IMR-90 (cell line): ENCODE data around the gene RAB29. TPM values are rescaled to one million over a fixed set of nuclear protein-coding genes. Genes with fewer than 3 reads are reported as not detected.

Experiments
- ATAC-seq: fragments of 200-7000 bp; cut with Tn5 transposase; 2 replicates; pipeline ENCODE4 v1.9.1; 2020; ENCODE audit warnings: low read depth, mild to moderate bottlenecking, moderate library complexity
- BruUV-seq: library from RNA; stranded (reverse); fragments of 400-500 nt; replicated peaks from 2 replicates; lab custom pipeline; 2021; lab: Mats Ljungman, UMichigan
- CTCF ChIA-PET: fragments of 300-600 bp; formaldehyde crosslinking; extraction: SDS; loops from one replicate; lab custom pipeline; 2021; ENCODE audit warnings: antibody characterized with exemption; lab: Yijun Ruan, JAX
- POLR2A ChIA-PET: fragments of 300-600 bp; sonication (Branson Sonifier 250); formaldehyde crosslinking; loops from one replicate; lab custom pipeline; 2022; ENCODE audit warnings: antibody characterized with exemption; ENCODE audit not compliant: unreplicated experiment; lab: Charles Lee
- DNase-seq: peaks from one replicate; pipeline ENCODE4 v3.0.0; 2013
- H2AFZ ChIP-seq: replicated peaks from 2 replicates; pipeline ENCODE3; 2013; ENCODE audit warnings: low read length, mild to moderate bottlenecking; ENCODE audit not compliant: poor library complexity
- H2AK5ac ChIP-seq: 2 replicates; pipeline ENCODE4 v1.6.1; 2013; ENCODE audit warnings: low read depth, low read length, inconsistent platforms
- H2AK9ac ChIP-seq: replicated peaks from 2 replicates; pipeline ENCODE3; 2013; ENCODE audit warnings: mild to moderate bottlenecking, low read depth, low read length, moderate library complexity; ENCODE audit not compliant: poor library complexity
- H2BK120ac ChIP-seq: 2 replicates; pipeline ENCODE4 v1.6.1; 2013; ENCODE audit warnings: low read depth, low read length, inconsistent platforms
- H2BK15ac ChIP-seq: 3 replicates; pipeline ENCODE4 v1.6.1; 2013; ENCODE audit warnings: low read depth, low read length, inconsistent platforms
- H2BK20ac ChIP-seq: 2 replicates; pipeline ENCODE4 v1.6.1; 2013; ENCODE audit warnings: low read depth, mild to moderate bottlenecking, inconsistent platforms, low read length, moderate library complexity
- H2BK5ac ChIP-seq: 2 replicates; pipeline ENCODE4 v1.6.1; 2013; ENCODE audit warnings: mild to moderate bottlenecking, low read depth, low read length, inconsistent platforms; ENCODE audit not compliant: poor library complexity, severe bottlenecking
- H3K14ac ChIP-seq: replicated peaks from 2 replicates; pipeline ENCODE4 v1.6.1; 2013; ENCODE audit warnings: low read depth, low read length, inconsistent platforms
- H3K18ac ChIP-seq: 2 replicates; pipeline ENCODE4 v1.6.1; 2013; ENCODE audit warnings: low read depth, low read length, control low read depth
- H3K23ac ChIP-seq: 2 replicates; pipeline ENCODE4 v1.6.1; 2013; ENCODE audit warnings: low read depth, low read length, inconsistent platforms
- H3K27ac ChIP-seq: 2 replicates; pipeline ENCODE4 v1.5.1; 2013; ENCODE audit warnings: mild to moderate bottlenecking, control low read depth, low read length; ENCODE audit not compliant: insufficient read depth
- H3K27me3 ChIP-seq: 2 replicates; pipeline ENCODE4 v1.6.1; 2013; ENCODE audit warnings: low read length; ENCODE audit not compliant: control insufficient read depth, insufficient read depth
- H3K36me3 ChIP-seq: 2 replicates; pipeline ENCODE4 v1.6.1; 2013; ENCODE audit warnings: low read length, mixed read lengths; ENCODE audit not compliant: control insufficient read depth, insufficient read depth
- H3K4ac ChIP-seq: 2 replicates; pipeline ENCODE4 v1.6.1; 2013; ENCODE audit warnings: low read depth, low read length, inconsistent platforms
- H3K4me1 ChIP-seq: 2 replicates; pipeline ENCODE4 v1.6.1; 2013; ENCODE audit warnings: low read length, mixed read lengths; ENCODE audit not compliant: control insufficient read depth, insufficient read depth
- H3K4me2 ChIP-seq: 2 replicates; pipeline ENCODE4 v1.6.1; 2013; ENCODE audit warnings: low read depth, mild to moderate bottlenecking, control low read depth, low read length, moderate library complexity
- H3K4me3 ChIP-seq: 2 replicates; pipeline ENCODE4 v1.5.1; 2013; ENCODE audit warnings: low read depth, mild to moderate bottlenecking, control low read depth, low read length, moderate library complexity; ENCODE audit not compliant: insufficient read depth
- H3K56ac ChIP-seq: 2 replicates; pipeline ENCODE4 v1.6.1; 2013; ENCODE audit warnings: low read length, inconsistent platforms; ENCODE audit not compliant: insufficient read depth; ENCODE audit errors: extremely low read depth
- H3K79me1 ChIP-seq, 2 experiments: 2 replicates each; pipeline ENCODE4 v1.6.1; 2013; ENCODE audit warnings: low read length in 2 of 2, inconsistent platforms in 1 of 2, low read depth in 1 of 2
- H3K9ac ChIP-seq: 2 replicates; pipeline ENCODE4 v1.6.1; 2013; ENCODE audit warnings: low read depth, low read length, control low read depth
- H3K9me1 ChIP-seq: 2 replicates; pipeline ENCODE4 v1.6.1; 2013; ENCODE audit warnings: low read length, inconsistent platforms; ENCODE audit not compliant: insufficient read depth
- H3K9me3 ChIP-seq: 2 replicates; pipeline ENCODE4 v1.6.1; 2013; ENCODE audit warnings: low read length; ENCODE audit not compliant: control insufficient read depth, insufficient read depth
- H4K20me1 ChIP-seq: 2 replicates; pipeline ENCODE4 v1.6.1; 2013; ENCODE audit warnings: low read length, inconsistent platforms; ENCODE audit not compliant: insufficient read depth
- H4K5ac ChIP-seq: 2 replicates; pipeline ENCODE4 v1.6.1; 2013; ENCODE audit warnings: mild to moderate bottlenecking, low read depth, low read length, control low read depth
- H4K8ac ChIP-seq, 2 experiments: 2 replicates each; pipeline ENCODE4 v1.6.1; 2013; ENCODE audit warnings: low read depth in 2 of 2, low read length in 2 of 2, control low read depth in 1 of 2, inconsistent platforms in 1 of 2
- H4K91ac ChIP-seq: 2 replicates; pipeline ENCODE4 v1.6.1; 2013; ENCODE audit warnings: low read depth, low read length, inconsistent platforms; ENCODE audit not compliant: insufficient read depth
- BHLHE40 ChIP-seq: fragments of 150-350 bp; IDR thresholded peaks from 2 replicates; pipeline ENCODE4 v1.6.1; 2016; ENCODE audit warnings: mild to moderate bottlenecking, low read depth, low read length
- ELK1 ChIP-seq: fragments of 150-350 bp; IDR thresholded peaks from 2 replicates; pipeline ENCODE4 v1.6.1; 2016; ENCODE audit warnings: low read depth, mild to moderate bottlenecking, low read length, moderate library complexity, borderline replicate concordance
- MAFK ChIP-seq: IDR thresholded peaks from 2 replicates; pipeline ENCODE4 v1.6.1; 2012; ENCODE audit warnings: low read depth, low read length, improper control_type of control experiment
- MAZ ChIP-seq: IDR thresholded peaks from 2 replicates; pipeline ENCODE4 v1.6.1; 2012; ENCODE audit warnings: low read depth, mild to moderate bottlenecking, low read length, improper control_type of control experiment, moderate library complexity, borderline replicate concordance
- MXI1 ChIP-seq: IDR thresholded peaks from 2 replicates; pipeline ENCODE4 v1.6.1; 2012; ENCODE audit warnings: low read depth, mild to moderate bottlenecking, low read length, moderate library complexity, borderline replicate concordance
- POLR2A ChIP-seq: IDR thresholded peaks from 2 replicates; pipeline ENCODE4 v1.6.1; 2012; ENCODE audit warnings: mild to moderate bottlenecking, low read depth, low read length
- RAD21 ChIP-seq: IDR thresholded peaks from 2 replicates; pipeline ENCODE4 v1.6.1; 2012; ENCODE audit warnings: low read length, improper control_type of control experiment
- WGBS, 2 experiments: methylation state at CpG; one replicate each; pipeline versions ENCODE4 v1.1.5 to v1.1.7; 2013; ENCODE audit warnings: missing lambda C conversion rate in 2 of 2; ENCODE audit not compliant: insufficient read length in 1 of 2; ENCODE audit errors: extremely low coverage in 2 of 2; 5-methylcytosine and 5-hydroxymethylcytosine counted together
- dilution Hi-C: fragments of 300-500 bp; cut with HindIII; formaldehyde crosslinking; loops from one replicate; pipeline ENCODE4 v1.14.3; 2018; ENCODE audit warnings: low sequenced_read_pairs; ENCODE audit not compliant: unreplicated experiment
- in situ Hi-C: fragments of 300-500 bp; cut with MboI; formaldehyde crosslinking; loops from 3 replicates; pipeline ENCODE4 v1.14.3; 2019; ENCODE audit warnings: low sequenced_read_pairs, inconsistent platforms, mixed read lengths
- intact Hi-C: fragments of 100-400 bp; cut with micrococcal nuclease; formaldehyde crosslinking; loops from 2 replicates; pipeline ENCODE4 v1.10.0; 2022
- polyA plus RNA-seq, 3 experiments: library from polyadenylated mRNA; depleted of rRNA; stranded (reverse); fragments of >200 nt; gene quantifications; 2 replicates each; pipeline ENCODE4 v1.2.3, GENCODE V29; 2012; ENCODE audit warnings: low replicate concordance in 1 of 3
- total RNA-seq: library from RNA; depleted of rRNA; stranded (reverse); fragments of >200 nt; gene quantifications from 2 replicates; pipeline ENCODE4 v1.2.3, GENCODE V29; 2012
- TF ChIP-seq, protein P1 (sequence below): fragments of 150-350 bp; IDR thresholded peaks from 2 replicates; pipeline ENCODE4 v1.6.1; 2017; ENCODE audit warnings: mild to moderate bottlenecking, antibody characterized with exemption, low read length, low read depth

Gene RAB29
- total and polyA plus RNA-seq, 2 of the 4 experiments (the other 2 are of a cell fraction) = 5.7 to 7.3 TPM

- no peak overlapping the region for H2BK120ac ChIP-seq
- H3K18ac ChIP-seq = no peak overlapping the region
- H3K9me3 ChIP-seq = no peaks in the 10 kb centered on the region
- DNase-seq = no peak
- no peak overlapping the region for H3K4me3 ChIP-seq
- WGBS, 2 experiments = 100% methylated on average over 1 of the region's 2 CpGs; no CpG with 5 or more reads in 1 of the 2 experiments
- H2AFZ ChIP-seq = no peak overlapping the region
- H4K91ac ChIP-seq = no peak overlapping the region
- BruUV-seq = no TSS peak
- H3K27ac ChIP-seq = no peak overlapping the region
- H3K23ac ChIP-seq = no peak overlapping the region
- TF ChIP-seq MAFK (no peak), MAZ (no peak), POLR2A (no peak), BHLHE40 (no peak), MXI1 (no peak), ELK1 (no peak), RAD21 (no peak)
- TF ChIP-seq, protein P1, sequence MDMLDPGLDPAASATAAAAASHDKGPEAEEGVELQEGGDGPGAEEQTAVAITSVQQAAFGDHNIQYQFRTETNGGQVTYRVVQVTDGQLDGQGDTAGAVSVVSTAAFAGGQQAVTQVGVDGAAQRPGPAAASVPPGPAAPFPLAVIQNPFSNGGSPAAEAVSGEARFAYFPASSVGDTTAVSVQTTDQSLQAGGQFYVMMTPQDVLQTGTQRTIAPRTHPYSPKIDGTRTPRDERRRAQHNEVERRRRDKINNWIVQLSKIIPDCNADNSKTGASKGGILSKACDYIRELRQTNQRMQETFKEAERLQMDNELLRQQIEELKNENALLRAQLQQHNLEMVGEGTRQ = no peak
- dilution Hi-C loops = no loop called here
- peaks cover 6% of the 10 kb centered on the region; the same call in 1 of the 2 replicates for H3K4me1 ChIP-seq
- H2AK5ac ChIP-seq = no peak overlapping the region
- H3K14ac ChIP-seq = no peak overlapping the region
- no peak overlapping the region for H3K4me2 ChIP-seq
- H3K9me1 ChIP-seq = peaks cover 9% of the 10 kb centered on the region; the same call in 1 of the 2 replicates
- H2BK5ac ChIP-seq = no peak overlapping the region
- in situ Hi-C loops = no loop called here
- POLR2A ChIA-PET = no interaction called here
- no peaks in the 10 kb centered on the region for H4K20me1 ChIP-seq
- H3K36me3 ChIP-seq = no peaks in the 10 kb centered on the region
- intact Hi-C loops = no loop called here
- no peak overlapping the region for H2BK15ac ChIP-seq
- no peak overlapping the region for H3K56ac ChIP-seq
- CTCF ChIA-PET = interaction anchor here (0.6 to 1.1 kb wide), 2 partner anchors 8 to 142 kb away, joined by 3 to 4 read pairs; no protein-coding TSS in a partner anchor
- H3K9ac ChIP-seq = no peak overlapping the region
- no peak overlapping the region for H4K5ac ChIP-seq
- H3K4ac ChIP-seq = no peak overlapping the region
- no peaks in the 10 kb centered on the region for H3K27me3 ChIP-seq
- H3K79me1 ChIP-seq = no peaks in the 10 kb centered on the region; a peak in 1 of 4 replicates
- H4K8ac ChIP-seq = no peak overlapping the region
- H2AK9ac ChIP-seq = no peak overlapping the region
- ATAC-seq = no peak
- H2BK20ac ChIP-seq = no peak overlapping the region
Observed at GRCh38 chr1:205764578-205764977, 10.7 kb downstream of the RAB29 start.
